Astrocyte of the cerebellum (primary cell): ENCODE measurements around the gene SST.

Source experiments
- DNase-seq: peaks from one replicate; pipeline ENCODE4 v3.0.0-alpha.2; 2011; ENCODE audit warnings: low read depth
- H3K4me3 ChIP-seq: 2 replicates; pipeline ENCODE4 v1.5.1; 2011; ENCODE audit warnings: mild to moderate bottlenecking, low read depth, low read length, moderate library complexity
- in situ Hi-C: cut with HindIII; loops from 2 replicates; pipeline ENCODE4 v1.10.0; 2017; ENCODE audit warnings: low sequenced_read_pairs
- TF ChIP-seq, protein P1 (sequence below): IDR thresholded peaks from 2 replicates; pipeline ENCODE4 v1.5.1; 2012; ENCODE audit warnings: low read length, low read depth, moderate library complexity, mild to moderate bottlenecking; ENCODE audit errors: missing control alignments

SST gene

GRCh38 chr3:187628169-187628568 is 42.0 kb downstream of the SST start:
- DNase-seq = no peak
- TF ChIP-seq, protein P1, sequence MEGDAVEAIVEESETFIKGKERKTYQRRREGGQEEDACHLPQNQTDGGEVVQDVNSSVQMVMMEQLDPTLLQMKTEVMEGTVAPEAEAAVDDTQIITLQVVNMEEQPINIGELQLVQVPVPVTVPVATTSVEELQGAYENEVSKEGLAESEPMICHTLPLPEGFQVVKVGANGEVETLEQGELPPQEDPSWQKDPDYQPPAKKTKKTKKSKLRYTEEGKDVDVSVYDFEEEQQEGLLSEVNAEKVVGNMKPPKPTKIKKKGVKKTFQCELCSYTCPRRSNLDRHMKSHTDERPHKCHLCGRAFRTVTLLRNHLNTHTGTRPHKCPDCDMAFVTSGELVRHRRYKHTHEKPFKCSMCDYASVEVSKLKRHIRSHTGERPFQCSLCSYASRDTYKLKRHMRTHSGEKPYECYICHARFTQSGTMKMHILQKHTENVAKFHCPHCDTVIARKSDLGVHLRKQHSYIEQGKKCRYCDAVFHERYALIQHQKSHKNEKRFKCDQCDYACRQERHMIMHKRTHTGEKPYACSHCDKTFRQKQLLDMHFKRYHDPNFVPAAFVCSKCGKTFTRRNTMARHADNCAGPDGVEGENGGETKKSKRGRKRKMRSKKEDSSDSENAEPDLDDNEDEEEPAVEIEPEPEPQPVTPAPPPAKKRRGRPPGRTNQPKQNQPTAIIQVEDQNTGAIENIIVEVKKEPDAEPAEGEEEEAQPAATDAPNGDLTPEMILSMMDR = no peak
- in situ Hi-C loops = no loop called here
- no peak overlapping the region for H3K4me3 ChIP-seq

DNA sequence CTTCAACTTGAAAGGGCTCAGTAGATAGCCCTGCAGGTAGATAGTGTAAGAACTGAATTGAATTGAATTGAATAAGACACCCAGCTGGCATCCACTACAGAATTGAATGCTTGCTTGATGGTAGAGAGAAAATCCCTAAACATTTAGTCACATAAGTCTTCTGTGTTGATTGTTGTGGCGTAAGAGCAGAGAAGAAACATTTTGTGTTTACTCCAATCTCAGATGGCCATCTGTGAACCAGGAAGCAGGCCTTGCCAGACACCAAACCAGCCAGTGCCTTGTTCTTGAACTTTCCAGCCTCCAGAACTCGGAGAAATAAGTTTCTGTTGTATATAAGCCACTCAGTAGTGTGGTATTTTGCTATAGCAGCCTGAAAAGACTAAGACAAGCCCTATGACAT is 43.6 kb downstream of the SST start:
- no peak overlapping the region for H3K4me3 ChIP-seq
- TF ChIP-seq, protein P1 = no peak
- in situ Hi-C loops = no loop called here
- no peak for DNase-seq

- H3K4me3 ChIP-seq = no peak overlapping the region
- DNase-seq = no peak
- TF ChIP-seq, protein P1 = no peak
- in situ Hi-C loops = no loop called here
Observed at GRCh38 chr3:187624588-187624987, 45.6 kb downstream of the SST start.

- in situ Hi-C loops = no loop called here
- no peak for DNase-seq
- no peak overlapping the region for H3K4me3 ChIP-seq
- TF ChIP-seq, protein P1 = no peak
Observed at GRCh38 chr3:187623285-187623814, 46.8 kb downstream of the SST start.

DNA sequence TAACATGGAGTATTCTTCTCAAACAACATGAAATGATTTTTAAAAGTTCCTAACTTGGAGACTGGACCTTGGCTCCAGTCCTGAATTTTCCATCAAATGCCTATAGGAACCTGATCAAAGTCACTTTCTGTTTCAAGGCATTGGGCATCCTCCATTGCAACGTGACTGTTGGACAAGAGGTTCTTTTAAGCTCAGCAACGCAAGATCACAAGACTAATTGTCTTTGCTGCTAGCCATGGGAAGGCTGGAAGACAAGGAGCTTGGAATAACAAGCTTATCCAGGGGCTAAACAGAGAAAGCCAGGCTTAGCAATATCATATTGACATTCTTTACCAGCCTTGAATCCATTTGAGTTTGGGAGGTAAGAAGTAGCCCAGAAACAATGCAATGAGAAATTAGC is 48.3 kb downstream of the SST start:
- H3K4me3 ChIP-seq = no peak overlapping the region
- in situ Hi-C loops = no loop called here
- no peak for DNase-seq
- TF ChIP-seq, protein P1 = no peak

- in situ Hi-C loops = no loop called here
- TF ChIP-seq, protein P1 = no peak
- no peak for DNase-seq
- no peak overlapping the region for H3K4me3 ChIP-seq
Observed at GRCh38 chr3:187619461-187619860, 50.7 kb downstream of the SST start.
